Lower leg skin (tissue), 4 donors: ENCODE results near the gene TULP4. TPM values are rescaled to one million over a fixed set of nuclear protein-coding genes. Genes with fewer than 3 reads are reported as not detected.

Source experiments
- DNase-seq, 2 donors: peaks; one replicate each; pipeline ENCODE4 v3.0.0-alpha.2; 2019; ENCODE audit warnings: low spot score in 2 of 2
- H3K4me3 ChIP-seq: fragments of 200-600 bp; sonication (generic); 2 replicates; pipeline ENCODE4 v1.5.1; 2017; ENCODE audit warnings: mild to moderate bottlenecking, low read depth; ENCODE audit not compliant: poor library complexity, severe bottlenecking
- CTCF ChIP-seq, 3 donors: fragments of 450-650 bp; IDR thresholded peaks; one replicate each; pipeline ENCODE4 v1.5.1; 2016; ENCODE audit warnings: antibody characterized with exemption in 3 of 3, mild to moderate bottlenecking in 3 of 3, moderate library complexity in 2 of 3
- POLR2A ChIP-seq, 2 donors: fragments of 450-650 bp; IDR thresholded peaks; one replicate each; pipeline ENCODE4 v1.6.1; 2016 to 2017; ENCODE audit warnings: antibody characterized with exemption in 2 of 2, mild to moderate bottlenecking in 1 of 2, moderate library complexity in 1 of 2
- WGBS, 2 donors: methylation state at CpG; one replicate each; pipeline ENCODE4 v1.1.5; 2018; 5-methylcytosine and 5-hydroxymethylcytosine counted together
- intact Hi-C: fragments of 100-400 bp; cut with DNase I; formaldehyde crosslinking; loops from one replicate; pipeline ENCODE4 v1.15.0; 2023; ENCODE audit warnings: low total_unique reads
- total RNA-seq, 4 donors: library from RNA; depleted of rRNA; stranded (reverse); fragments of >200 nt; gene quantifications; one replicate each; pipeline ENCODE4 v1.1.0, GENCODE V29; 2016

The TULP4 gene
- total RNA-seq, 4 donors from 2014 or later, result 141 to 198 (median 148) TPM

GRCh38 chr6:158269657-158270056, 42.6 kb upstream of the TULP4 start:
- no peak overlapping the region for H3K4me3 ChIP-seq
- peak in 1 of 2 donors; percentile 7 for DNase-seq
- no peak for TF ChIP-seq POLR2A (IDR thresholded peaks at IDR 0.05)
- TF ChIP-seq CTCF (IDR thresholded peaks at IDR 0.05), result no peak
- WGBS, 2 donors, result 85 to 87% methylated on average over 3 of the region's 3 CpGs
- intact Hi-C loops, result no loop called here

- DNase-seq, result peak in 1 of 2 donors; percentile 15
- 96 to 97% methylated on average over 11 of the region's 11 CpGs for whole genome bisulfite sequencing, 2 donors
- H3K4me3 ChIP-seq, result no peak overlapping the region
- no peak for TF ChIP-seq POLR2A (IDR thresholded peaks at IDR 0.05)
- TF ChIP-seq CTCF (IDR thresholded peaks at IDR 0.05), result no peak
- intact Hi-C loops, result no loop called here
Measured at GRCh38 chr6:158270389-158271127, 41.7 kb upstream of the TULP4 start.

GRCh38 chr6:158272324-158272723, 39.9 kb upstream of the TULP4 start:
- TF ChIP-seq POLR2A (IDR thresholded peaks at IDR 0.05) (no peak), CTCF (IDR thresholded peaks at IDR 0.05) (no peak)
- WGBS, 2 donors, result 94 to 97% methylated on average over 1 of the region's 1 CpG
- intact Hi-C loops, result no loop called here
- peak in 1 of 2 donors; percentile 26 for DNase-seq
- H3K4me3 ChIP-seq, result no peak overlapping the region

GRCh38 chr6:158278004-158278403, 34.3 kb upstream of the TULP4 start:
- peak in 1 of 2 donors; percentile 31 for DNase-seq
- WGBS, 2 donors, result 98 to 100% methylated on average over 2 of the region's 2 CpGs
- intact Hi-C loops, result no loop called here
- no peak overlapping the region for H3K4me3 ChIP-seq
- TF ChIP-seq POLR2A (IDR thresholded peaks at IDR 0.05), result no peak
- TF ChIP-seq CTCF (IDR thresholded peaks at IDR 0.05), result no peak

- TF ChIP-seq CTCF (IDR thresholded peaks at IDR 0.05) (no peak), POLR2A (IDR thresholded peaks at IDR 0.05) (no peak)
- intact Hi-C loops, result no loop called here
- H3K4me3 ChIP-seq, result no peak overlapping the region
- 91 to 94% methylated on average over 13 of the region's 13 CpGs for WGBS, 2 donors
- peak in 1 of 2 donors; percentile 14 for DNase-seq
Measured at GRCh38 chr6:158279615-158280014, 32.6 kb upstream of the TULP4 start.
